GM19455 (cell line): ENCODE results near the gene CRY2.
"Not testable (repeated sequence)": the region's sequence is repeated elsewhere in the genome, so short reads cannot be mapped to it uniquely, and the experiment has no call there.

Experiments
- ATAC-seq: cut with Tn5 transposase; IDR thresholded peaks from one replicate; pipeline ENCODE4 v1.9.1; 2021; ENCODE audit not compliant: unreplicated experiment

The CRY2 gene

DNA sequence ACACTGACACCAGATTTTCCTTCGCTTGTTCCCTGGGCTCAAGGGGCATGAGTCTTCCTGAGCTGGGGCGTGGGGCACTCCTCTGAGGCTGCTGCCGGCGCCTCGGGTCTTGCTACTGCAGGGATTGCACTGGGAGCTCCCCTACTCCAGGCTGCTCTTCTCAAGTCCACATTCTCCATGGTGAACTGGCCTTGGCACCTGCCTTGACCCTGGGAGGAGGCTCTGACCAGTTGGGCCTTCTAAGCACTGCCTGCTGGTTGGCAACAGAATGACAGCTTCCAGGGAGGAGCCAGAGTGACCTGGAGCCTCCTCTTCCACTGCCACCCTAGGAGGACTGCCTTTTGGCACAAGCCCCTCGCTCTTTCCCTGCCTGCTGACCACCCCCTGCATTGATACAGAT is 50.3 kb downstream of the CRY2 start:
- ATAC-seq: no peak

DNA sequence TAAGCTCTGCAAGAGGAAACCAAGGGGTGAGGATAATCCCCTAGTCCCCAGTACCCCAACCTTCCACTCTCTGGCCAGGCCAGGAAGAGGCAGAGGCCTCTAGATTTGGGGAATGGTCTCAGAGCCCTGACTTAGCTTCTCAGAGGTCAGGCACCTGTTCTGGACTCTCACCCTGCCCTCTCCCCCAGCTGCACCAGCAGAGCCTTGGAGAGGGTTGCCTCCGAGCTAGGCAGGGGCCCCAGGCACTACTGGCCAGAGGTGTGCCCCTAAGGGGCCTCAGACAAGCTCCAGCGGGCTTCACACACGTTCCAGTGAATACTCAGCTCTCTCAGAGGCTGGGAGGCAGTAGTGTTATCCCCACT is 51.8 kb downstream of the CRY2 start:
- ATAC-seq: no peak

DNA sequence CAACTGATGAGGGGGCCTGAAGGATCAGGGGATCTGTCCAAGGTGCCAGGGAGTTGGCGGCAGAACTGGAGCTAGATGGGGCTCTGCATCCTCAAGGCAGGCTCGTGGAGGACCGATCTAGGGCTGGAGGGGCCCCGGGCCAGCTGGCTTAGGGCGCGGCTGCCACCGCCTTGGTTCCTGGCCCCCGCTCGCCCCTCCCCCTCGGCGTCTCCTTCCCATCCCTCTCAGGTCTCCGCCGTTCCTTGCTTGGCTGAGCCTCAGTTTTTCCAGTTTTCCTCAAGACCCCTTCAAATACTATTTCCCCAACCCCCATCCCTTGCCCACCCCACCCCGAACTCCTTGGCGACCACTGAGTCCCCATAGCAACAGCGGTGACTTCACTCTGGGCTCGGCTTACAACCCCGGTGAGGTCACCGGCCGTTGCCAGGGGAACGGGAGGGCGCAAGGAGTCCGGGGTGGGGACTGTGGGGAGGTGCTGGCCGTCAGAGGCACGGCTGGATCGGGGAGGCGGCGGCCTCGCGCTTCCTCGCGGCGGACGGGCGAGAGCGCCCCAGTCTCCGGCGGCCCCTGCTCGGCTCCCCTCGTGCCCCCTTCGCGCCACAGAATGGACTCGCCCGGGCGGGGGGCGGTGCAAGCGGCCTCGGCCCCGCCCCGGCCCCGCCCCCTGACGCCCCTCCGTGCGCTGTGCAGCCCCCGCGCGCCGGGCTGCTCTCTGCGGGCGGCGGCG is 52.3 kb downstream of the CRY2 start:
- peak; percentile 43 for ATAC-seq

DNA sequence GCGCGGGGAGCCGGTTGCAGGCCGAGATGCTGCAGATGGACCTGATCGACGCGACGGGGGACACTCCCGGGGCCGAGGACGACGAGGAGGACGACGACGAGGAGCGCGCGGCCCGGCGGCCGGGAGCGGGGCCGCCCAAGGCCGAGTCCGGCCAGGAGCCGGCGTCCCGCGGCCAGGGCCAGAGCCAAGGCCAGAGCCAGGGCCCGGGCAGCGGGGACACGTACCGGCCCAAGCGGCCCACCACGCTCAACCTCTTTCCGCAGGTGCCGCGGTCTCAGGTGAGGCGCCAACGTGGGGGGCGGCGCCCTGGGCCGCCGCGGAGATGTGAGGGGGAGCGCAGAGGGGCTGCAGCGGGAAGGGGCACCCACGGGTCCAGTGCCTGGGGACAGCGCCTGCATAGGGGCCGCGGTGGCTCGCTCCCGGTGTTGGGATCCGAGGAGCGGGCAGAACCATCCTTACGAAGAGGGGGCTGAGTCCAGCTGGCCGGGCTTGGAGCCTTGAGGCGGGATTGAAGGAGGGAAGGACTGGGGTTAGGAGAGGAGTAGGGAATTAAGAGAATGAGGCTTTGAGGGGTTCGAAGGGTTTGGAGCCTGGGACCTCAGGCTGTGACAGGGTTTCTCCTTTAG is 53.0 kb downstream of the CRY2 start:
- ATAC-seq: peak; percentile 5

DNA sequence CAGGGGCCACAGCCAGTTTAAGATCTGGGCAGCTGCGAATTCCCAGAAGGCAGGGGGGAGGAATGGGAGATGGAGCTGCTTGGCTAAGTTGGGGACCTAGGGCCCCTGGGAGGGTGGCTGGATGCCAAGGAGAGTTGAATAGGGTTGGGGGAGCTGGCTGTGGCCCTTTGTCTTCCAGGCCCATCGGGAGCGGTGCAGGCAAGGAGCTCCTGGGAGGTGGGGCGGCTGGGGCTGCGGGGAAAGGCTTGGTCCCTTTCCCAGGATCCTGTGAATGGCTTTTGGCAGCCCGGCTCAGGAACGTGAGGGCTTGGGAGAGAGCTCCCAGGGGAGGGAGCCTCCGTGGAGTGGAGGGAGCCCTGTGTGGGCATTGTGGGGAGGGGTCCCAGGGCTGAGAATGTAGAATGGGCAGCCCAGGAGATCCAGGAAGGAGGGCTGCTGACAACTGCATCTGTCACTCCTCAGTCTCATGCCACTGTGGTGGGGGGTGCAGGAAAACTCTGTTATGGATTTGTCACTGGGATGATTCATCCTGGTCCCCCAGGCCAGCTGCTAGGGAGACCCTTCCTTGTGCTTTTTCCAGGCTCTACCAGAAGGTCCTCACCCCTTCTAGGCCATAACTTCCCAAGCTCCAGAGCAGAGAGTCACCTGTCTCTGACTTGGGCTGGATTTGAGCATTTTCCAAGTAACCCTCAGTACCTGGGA is 53.8 kb downstream of the CRY2 start:
- ATAC-seq: no peak

DNA sequence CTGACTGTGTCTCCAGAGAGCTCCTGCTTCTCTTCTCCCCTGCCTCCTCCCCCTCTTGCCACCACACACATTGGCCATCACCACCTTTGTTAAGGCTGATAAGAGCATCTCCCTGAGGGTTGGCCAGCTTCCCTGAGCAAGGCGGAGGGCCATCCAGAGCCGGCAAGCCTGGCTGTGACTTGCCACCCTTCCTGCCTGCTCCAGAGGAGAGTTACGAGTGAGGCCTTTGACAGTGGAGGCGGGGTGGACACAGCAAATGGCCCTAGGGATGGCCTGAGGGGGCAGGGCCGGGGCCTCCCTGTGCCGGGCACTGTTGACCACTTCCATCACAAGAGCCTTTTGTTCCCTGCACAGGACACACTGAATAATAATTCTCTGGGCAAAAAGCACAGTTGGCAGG is 54.4 kb downstream of the CRY2 start:
- no peak for ATAC-seq

DNA sequence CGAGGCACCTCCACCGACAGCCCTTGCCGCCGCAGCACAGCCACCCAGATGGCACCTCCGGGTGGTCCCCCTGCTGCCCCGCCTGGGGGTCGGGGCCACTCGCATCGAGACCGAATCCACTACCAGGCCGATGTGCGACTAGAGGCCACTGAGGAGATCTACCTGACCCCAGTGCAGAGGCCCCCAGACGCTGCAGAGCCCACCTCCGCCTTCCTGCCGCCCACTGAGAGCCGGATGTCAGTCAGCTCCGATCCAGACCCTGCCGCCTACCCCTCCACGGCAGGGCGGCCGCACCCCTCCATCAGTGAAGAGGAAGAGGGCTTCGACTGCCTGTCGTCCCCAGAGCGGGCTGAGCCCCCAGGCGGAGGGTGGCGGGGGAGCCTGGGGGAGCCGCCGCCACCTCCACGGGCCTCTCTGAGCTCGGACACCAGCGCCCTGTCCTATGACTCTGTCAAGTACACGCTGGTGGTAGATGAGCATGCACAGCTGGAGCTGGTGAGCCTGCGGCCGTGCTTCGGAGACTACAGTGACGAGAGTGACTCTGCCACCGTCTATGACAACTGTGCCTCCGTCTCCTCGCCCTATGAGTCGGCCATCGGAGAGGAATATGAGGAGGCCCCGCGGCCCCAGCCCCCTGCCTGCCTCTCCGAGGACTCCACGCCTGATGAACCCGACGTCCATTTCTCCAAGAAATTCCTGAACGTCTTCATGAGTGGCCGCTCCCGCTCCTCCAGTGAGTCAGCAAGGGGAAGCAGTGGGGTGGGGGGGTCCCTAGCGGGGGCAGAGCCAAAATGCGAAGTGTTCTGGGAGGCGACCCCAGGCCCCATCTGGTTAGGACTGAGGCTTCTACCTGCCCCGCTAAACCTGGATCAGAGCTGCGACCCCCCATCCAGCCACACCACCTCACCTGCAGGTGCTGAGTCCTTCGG is 55.4 kb downstream of the CRY2 start:
- no peak for ATAC-seq

DNA sequence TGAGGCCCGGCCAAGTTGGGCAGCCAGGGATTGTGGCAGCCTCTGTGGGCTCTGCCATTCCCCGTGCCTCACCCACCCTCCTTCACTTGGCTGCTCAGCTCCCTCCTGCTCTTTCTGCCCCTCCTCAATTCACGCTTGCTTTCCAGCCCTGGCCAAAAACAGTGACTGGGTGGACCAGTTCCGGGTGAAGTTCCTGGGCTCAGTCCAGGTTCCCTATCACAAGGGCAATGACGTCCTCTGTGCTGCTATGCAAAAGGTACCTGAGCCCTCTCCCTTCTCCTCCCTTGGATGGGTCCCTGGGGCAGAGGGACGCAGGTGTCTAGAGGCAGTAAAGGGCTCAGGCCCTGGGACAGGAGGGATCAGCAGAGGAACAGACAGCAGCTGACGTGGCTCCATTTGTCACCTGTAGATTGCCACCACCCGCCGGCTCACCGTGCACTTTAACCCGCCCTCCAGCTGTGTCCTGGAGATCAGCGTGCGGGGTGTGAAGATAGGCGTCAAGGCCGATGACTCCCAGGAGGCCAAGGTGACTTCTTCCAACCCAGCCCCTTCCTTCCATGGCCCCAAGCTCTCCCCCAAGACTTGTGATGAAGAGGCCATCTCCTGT is 57.1 kb downstream of the CRY2 start:
- no peak for ATAC-seq

DNA sequence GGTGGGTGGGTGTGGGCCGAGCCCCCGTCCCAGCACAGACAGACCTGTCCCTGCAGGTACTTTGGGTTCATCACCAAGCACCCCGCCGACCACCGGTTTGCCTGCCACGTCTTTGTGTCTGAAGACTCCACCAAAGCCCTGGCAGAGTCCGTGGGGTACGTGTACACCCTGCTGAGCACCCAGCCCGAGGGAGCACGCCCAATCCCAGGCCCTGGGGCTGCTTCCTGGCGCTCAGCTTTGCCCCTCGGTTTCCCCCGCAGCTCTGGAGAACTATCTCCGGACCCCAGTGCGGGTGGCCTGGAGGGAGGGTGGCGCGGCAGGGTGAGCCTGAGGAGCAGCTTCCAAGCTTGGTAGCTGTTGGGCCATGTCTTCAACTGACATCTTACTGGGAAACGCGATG is 57.8 kb downstream of the CRY2 start:
- no peak for ATAC-seq

DNA sequence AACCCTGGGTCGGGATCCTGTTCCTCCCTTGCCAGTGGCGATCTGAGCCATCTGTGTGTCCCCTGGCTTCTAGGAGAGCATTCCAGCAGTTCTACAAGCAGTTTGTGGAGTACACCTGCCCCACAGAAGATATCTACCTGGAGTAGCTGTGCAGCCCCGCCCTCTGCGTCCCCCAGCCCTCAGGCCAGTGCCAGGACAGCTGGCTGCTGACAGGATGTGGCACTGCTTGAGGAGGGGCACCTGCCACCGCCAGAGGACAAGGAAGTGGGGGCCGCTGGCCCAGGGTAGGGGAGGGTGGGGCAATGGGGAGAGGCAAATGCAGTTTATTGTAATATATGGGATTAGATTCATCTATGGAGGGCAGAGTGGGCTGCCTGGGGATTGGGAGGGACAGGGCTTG is 58.3 kb downstream of the CRY2 start:
- ATAC-seq: not testable (repeated sequence)

DNA sequence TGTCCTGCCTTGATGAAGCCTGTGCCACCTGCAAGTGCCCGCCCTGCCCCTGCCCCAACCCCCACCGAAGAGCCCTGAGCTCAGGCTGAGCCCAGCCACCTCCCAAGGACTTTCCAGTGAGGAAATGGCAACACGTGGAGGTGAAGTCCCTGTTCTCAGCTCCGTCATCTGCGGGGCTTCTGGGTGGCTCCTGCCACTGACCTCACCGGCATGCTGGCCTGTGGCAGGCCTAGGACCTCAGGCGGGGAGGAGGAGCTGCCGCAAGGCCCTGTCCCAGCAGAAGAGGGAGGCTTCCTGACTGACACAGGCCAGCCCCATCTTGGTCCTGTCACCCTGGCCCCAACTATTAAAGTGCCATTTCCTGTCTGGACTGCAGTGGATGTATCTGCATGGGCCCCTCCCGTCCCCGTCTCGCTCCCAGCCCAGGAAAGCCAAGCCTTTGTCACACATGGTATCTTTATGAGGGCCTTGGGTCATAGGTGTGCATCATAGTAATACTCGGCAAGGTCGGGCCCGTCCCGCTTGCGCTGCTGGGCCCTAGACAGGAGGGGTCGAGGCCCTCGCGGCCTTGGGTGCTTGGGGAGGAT is 58.9 kb downstream of the CRY2 start:
- no peak for ATAC-seq

DNA sequence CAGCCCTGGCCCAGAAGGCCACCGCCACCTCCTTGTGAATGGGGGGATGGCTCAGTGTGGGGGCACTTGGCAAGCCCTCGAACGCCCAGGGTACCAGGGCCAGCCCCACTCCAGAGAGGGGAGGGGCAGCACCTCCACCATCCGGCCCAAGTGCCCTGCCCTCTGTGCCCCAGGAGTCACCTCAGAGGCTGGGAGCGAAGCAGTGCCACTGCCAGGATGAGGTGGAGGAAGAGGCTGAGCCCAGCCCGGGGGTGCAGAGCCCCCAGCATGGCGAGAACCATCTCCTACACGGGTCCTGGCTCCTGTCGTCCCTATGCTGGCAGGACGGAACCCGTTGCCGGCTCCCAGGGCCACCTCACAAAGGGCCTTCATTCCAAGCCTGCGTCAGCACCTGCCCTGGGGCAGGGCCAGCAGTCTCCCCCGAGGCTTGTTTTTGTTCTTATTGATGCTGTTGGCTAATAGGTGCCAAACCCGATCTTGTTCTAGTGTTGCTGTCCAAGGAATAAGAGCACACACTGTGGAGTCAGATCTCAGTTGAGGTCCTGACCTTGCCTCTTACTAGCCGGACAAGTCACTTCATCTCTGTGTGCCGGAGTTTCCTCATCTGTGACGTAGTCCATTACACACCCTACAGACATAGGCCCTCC is 59.8 kb downstream of the CRY2 start, which contains the start of gene FREY1:
TSS of gene FREY1 (minus strand) at position 307 of the 647 bp plus-strand sequence. CDS start at position 281, 26 bp downstream.
- no peak for ATAC-seq

DNA sequence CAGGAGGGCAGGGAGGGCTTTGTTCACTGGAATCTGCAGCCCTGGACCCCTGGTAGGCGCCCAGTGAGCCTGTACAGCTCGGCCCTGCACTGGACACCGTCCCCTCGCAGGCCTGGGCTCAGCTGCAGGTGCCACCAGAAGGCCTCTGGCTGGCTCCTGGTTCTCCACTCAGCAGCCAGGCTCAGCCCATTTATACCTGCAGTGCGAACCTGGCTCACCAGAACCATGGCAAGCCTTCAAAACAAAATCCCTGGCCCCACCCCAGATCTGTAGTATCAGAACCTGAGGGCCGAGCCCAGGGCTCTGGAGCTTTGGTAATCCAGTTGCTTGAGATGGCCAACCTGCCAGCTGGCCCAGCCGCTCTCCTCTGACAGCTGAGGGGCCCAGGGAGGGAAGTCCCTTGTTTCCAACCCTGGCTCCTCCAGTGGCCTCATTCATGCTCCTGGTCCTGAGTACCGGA is 60.7 kb downstream of the CRY2 start:
- no peak for ATAC-seq

DNA sequence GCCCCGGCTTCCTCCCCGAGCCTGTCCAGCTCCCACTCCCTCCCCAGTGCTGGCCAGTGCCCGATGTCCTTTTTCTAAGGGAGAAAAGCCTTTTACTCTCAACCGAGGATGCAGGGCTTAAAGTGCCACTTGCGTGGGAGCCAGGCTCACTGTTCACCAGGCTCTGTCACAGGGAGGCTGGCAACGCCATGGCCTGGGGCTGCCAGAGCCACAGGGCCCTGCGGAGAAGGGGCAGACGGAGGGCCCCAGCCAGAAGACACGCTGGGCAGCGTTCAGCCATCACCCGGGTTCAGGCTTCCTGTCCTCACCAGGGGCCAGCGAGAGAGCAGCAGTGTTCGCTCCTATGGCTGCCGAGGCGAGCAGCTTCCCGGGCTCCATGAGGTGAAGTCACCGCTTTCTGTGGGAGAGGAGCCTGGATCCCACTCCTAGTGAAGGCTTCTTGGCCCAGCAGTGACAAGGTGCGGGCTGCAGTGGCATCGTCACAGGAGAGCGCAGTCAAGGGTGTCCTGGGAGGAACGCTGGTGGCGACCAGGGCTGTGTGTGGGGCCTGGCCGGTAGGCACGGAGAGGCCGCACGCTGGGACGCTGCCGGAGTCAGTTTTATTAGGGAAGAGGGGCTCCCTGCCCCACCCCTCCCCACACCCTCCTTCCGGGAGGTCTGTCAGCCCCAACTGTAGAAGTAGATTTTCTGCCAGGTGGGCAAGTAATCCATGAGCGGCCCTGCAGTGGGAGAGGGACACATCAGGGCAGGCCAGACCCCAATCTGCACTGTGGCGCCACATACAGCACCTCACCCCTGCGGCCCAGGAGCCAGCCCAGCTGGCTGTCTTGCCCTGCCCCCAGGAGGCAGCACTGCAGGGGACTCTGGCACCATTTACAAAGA is 62.6 kb downstream of the CRY2 start:
- no peak for ATAC-seq

DNA sequence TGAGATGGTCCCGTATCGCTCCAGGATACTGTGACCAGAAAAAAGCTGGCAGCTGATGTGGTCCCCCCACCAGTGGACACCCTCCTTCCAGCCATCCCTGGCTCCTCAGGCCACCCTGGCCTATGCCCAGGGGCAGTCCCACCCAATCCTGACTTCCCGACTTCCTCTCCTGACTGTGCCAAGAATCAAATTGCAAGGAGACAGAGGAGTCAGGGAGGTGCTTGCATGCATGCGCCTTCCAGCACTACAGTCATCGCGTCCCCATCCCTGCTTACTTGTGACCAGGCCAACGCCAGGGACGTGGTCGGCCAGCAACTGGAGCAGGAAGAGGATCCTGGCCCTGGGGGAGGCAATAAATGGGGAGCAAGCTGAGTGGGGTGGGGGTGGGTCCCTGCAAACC is 63.3 kb downstream of the CRY2 start:
- no peak for ATAC-seq

DNA sequence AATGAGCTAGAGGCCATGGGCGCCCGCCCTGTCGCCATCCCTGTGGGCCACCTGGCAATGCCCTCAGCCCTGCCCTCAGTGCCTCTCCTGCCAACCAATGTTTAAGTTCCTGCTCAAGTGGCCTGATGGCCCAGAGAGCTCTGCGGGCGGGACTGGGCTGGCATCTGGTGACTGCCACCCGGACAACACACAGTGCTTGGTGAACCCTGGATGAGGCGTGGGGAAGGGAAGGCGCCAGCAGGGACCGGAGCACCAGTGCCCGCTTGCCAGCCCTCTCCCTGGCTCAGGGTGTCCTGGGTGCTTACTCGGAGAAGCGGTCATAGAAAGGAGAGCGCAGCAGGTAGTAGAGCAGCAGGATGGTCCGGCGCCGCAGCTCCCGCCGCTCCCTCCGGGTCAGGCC is 66.2 kb downstream of the CRY2 start:
- no peak for ATAC-seq

DNA sequence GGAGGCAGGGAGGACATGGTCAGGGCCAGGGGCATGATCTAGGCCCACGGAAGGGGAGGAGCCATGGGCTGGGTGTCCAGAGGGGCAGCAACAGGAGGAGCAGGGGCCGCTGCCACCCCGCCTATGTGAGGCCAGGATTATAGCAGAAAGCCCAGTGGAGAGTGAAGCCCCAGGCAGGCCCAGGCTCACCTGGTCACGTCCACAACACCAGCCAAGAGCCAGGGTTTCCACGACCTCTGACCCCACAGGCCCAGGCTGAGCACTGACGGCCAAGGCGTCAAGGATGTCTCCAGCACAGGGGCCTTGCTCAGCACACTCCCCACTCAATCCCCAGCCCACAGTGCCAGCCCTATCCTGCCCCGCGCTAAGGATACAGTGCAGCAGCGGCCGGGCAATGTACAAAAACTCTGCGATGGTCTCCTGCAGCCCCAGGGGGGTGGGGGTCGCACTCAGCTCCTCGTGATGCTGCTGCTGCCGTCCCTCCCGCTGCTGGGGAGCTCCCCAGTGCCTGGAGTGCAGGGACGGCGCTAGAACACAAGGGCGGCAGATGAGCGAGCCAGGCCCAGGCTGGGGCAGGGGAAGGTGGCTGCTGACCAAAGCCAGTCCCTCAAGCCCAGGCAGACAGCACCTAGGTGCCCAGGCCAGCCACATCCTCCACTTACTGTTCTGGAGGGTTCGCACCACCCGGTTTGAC is 66.8 kb downstream of the CRY2 start:
- ATAC-seq: no peak

DNA sequence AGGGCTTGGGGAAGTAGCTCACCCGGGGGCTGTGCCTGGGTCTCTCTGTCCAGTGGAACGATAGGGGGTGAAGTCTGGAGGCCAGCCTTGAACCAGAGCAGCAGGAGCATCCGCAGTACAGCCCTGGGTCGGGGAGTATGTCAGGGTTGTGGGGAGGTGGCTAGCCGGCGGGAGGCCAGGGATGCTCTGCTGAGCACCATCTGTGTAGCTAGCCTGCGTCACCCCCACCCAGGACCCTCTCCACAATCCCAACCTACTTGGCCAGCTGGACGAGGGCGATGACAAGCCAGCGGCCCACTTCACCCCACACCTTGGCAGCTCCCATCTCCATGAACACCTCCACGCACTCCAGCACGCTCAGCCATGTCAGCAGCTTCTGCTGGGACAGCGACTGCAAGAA is 68.2 kb downstream of the CRY2 start:
- no peak for ATAC-seq
